ENCODE measurements around the gene CRTC3.

- TF ChIP-seq CTCF (conservative IDR thresholded peaks at IDR 0.05; ENCODE audit: low read length) (no peak), EZH2phosphoT487 (IDR thresholded peaks at IDR 0.05; ENCODE audit: borderline replicate concordance, low read depth, low read length) (no peak)
Measured at GRCh38 chr15:90660195-90660998, 130.7 kb downstream of the CRTC3 start.

Measured in OCI-LY7 (cell line).